ENCODE results near the gene DNM3.
A peak's percentile ranks its signal among the peaks of the same experiment; 100 is the strongest.

The DNM3 gene

GRCh38 chr1:172450524-172450885, 609.2 kb downstream of the DNM3 start:
- H3K36me3 Mint-ChIP-seq (ENCODE audit: low read depth), result no peaks in the 10 kb centered on the region
- no peaks in the 10 kb centered on the region for H3K27me3 Mint-ChIP-seq (ENCODE audit: low read depth)
- peaks cover 52% of the 10 kb centered on the region for H3K4me1 Mint-ChIP-seq
- peak overlapping the region in 1 of 3 experiments; percentile 12 for H3K4me3 Mint-ChIP-seq
- H3K27ac Mint-ChIP-seq, result peak overlapping the region; percentile 50 to 86 (median 81)
- no peaks in the 10 kb centered on the region for H3K9me3 Mint-ChIP-seq
- TF ChIP-seq CTCF (IDR thresholded peaks at IDR 0.05; ENCODE audit: unreplicated experiment in 3 of 3), result no peak

DNA sequence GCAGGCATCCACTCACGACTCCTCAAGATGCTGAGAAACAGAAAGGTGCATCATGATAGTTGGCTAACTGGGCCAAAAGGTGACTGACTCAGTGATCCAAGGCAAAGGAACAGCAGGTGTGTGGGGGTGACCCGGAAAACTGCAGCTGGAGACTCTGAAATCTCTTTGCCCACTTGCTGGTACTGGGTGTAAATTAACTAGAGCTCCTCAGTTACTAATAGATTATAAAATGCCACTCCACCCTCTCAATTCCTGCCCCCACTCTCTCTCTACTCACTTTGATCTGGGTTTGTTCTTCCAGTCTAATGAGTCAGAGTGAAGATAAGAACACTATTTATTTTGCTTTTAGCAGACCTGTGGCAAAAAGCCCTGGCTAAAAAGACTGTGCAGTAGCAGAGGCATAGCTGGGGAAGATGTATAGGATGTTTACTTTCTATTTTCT, 609.7 kb downstream of the DNM3 start:
- Mint-ChIP-seq H3K27ac (peak overlapping the region; percentile 50 to 86 (median 81)), H3K9me3 (no peaks in the 10 kb centered on the region), H3K4me3 (no peak overlapping the region), H3K36me3 (ENCODE audit: low read depth) (no peaks in the 10 kb centered on the region), H3K4me1 (peaks cover 52% of the 10 kb centered on the region), H3K27me3 (ENCODE audit: low read depth) (no peaks in the 10 kb centered on the region)
- TF ChIP-seq CTCF (IDR thresholded peaks at IDR 0.05; ENCODE audit: unreplicated experiment in 3 of 3), result no peak

DNA sequence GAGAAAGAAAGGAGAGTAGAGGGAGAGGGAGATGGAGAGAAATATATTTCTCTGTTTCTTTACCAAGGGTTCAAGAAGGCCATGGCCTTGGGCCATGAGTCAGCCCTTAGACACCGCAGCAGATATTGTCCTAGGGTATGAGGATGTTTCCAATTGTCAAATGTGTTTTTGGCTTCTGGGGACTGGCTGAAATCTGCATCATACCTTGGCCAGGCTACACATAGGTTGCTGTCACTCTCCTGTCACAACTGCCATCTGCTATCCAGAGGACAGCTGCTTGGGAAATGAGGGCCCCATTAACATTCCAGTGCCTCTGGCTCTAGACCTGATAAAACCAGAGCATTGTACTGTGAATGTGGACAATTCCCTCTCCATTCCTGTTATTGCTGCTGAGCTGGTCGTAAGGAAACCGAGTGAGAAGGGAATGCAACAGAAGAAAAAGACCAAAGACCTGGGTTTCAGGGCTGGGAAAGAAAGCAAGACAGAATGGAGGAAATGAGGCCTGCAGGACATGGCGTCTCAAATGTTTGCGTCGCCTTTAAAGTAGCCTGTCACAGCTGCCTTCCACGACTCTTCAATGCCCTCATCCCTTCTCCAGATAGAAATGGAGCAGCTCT, 611.3 kb downstream of the DNM3 start:
- TF ChIP-seq CTCF (IDR thresholded peaks at IDR 0.05; ENCODE audit: unreplicated experiment in 3 of 3), result no peak
- Mint-ChIP-seq H3K4me3 (peak overlapping the region; percentile 52 to 86 (median 70)), H3K9me3 (no peaks in the 10 kb centered on the region), H3K27me3 (ENCODE audit: low read depth) (no peaks in the 10 kb centered on the region), H3K27ac (peak overlapping the region; percentile 68 to 91 (median 76)), H3K4me1 (peaks cover 59% of the 10 kb centered on the region), H3K36me3 (ENCODE audit: low read depth) (no peaks in the 10 kb centered on the region)

- no peaks in the 10 kb centered on the region for H3K36me3 Mint-ChIP-seq (ENCODE audit: low read depth)
- TF ChIP-seq CTCF (IDR thresholded peaks at IDR 0.05; ENCODE audit: unreplicated experiment in 3 of 3), result no peak
- no peaks in the 10 kb centered on the region for H3K9me3 Mint-ChIP-seq
- H3K4me3 Mint-ChIP-seq, result peak overlapping the region in 2 of 3 experiments; percentile 70 to 86
- peak overlapping the region; percentile 68 to 91 (median 76) for H3K27ac Mint-ChIP-seq
- no peaks in the 10 kb centered on the region for H3K27me3 Mint-ChIP-seq (ENCODE audit: low read depth)
- H3K4me1 Mint-ChIP-seq, result peaks cover 63% of the 10 kb centered on the region
Measured at GRCh38 chr1:172453153-172453545, 611.9 kb downstream of the DNM3 start.

DNA sequence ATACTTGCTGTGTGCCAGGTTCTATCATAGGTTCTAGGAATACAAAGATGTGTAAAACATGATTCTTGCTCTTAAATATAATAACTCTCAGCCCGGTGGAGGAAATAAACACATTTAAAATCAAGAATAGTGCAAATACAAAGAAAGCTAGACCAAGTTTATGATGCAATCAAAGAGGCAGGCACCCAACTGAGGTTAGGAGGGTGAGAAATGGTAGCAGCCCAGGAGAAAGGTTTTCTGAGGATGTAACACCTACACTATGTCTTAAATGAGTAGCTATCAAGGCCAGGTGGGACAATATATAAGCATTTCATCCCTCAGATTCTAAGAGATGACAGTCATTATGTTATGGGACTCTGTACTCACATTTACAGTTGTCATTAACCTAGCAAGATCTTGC, 612.3 kb downstream of the DNM3 start:
- Mint-ChIP-seq H3K27ac (peak overlapping the region; percentile 10 to 91 (median 68)), H3K27me3 (ENCODE audit: low read depth) (no peaks in the 10 kb centered on the region), H3K36me3 (ENCODE audit: low read depth) (no peaks in the 10 kb centered on the region), H3K4me1 (peaks cover 63% of the 10 kb centered on the region), H3K4me3 (peak overlapping the region; percentile 42 to 86 (median 70)), H3K9me3 (no peaks in the 10 kb centered on the region)
- TF ChIP-seq CTCF (IDR thresholded peaks at IDR 0.05; ENCODE audit: unreplicated experiment in 3 of 3), result no peak

- no peak for TF ChIP-seq CTCF (IDR thresholded peaks at IDR 0.05; ENCODE audit: unreplicated experiment in 3 of 3)
- Mint-ChIP-seq H3K4me3 (no peak overlapping the region), H3K4me1 (peaks cover 56% of the 10 kb centered on the region), H3K36me3 (ENCODE audit: low read depth) (no peaks in the 10 kb centered on the region), H3K27me3 (ENCODE audit: low read depth) (no peaks in the 10 kb centered on the region), H3K27ac (no peak overlapping the region), H3K9me3 (no peaks in the 10 kb centered on the region)
Measured at GRCh38 chr1:172455451-172455850, 614.2 kb downstream of the DNM3 start.
